Activated CD4-positive, alpha-beta T cell treated with anti-CD3 and anti-CD28 coated beads for 36 hours (primary cell): Measurements from ENCODE around the gene MTHFD2. TPM values are rescaled to one million over a fixed set of nuclear protein-coding genes. Genes with fewer than 3 reads are reported as not detected.

ENCODE experiments used
- ATAC-seq: fragments of 200-7000 bp; cut with Tn5 transposase; one replicate; pipeline ENCODE4 v1.10.0; 2021; ENCODE audit warnings: mild to moderate bottlenecking, moderate library complexity
- CTCF ChIA-PET: fragments of 350-600 bp; sonication (Branson Sonifier 250); formaldehyde crosslinking; loops from one replicate; lab custom pipeline; 2021; ENCODE audit warnings: antibody characterized with exemption; lab: Charles Lee
- POLR2A ChIA-PET: fragments of 350-600 bp; sonication (Branson Sonifier 250); formaldehyde crosslinking; loops from one replicate; lab custom pipeline; 2021; ENCODE audit warnings: antibody characterized with exemption, inconsistent platforms; lab: Charles Lee
- DNase-seq: peaks from one replicate; pipeline ENCODE4 v3.0.0-alpha.2; 2020
- H3K27ac Mint-ChIP-seq: one replicate; pipeline ENCODE4 v1.8.0; 2021; ENCODE audit warnings: mixed read lengths
- H3K27me3 Mint-ChIP-seq: one replicate; pipeline ENCODE4 v1.8.0; 2021; ENCODE audit warnings: mixed read lengths
- H3K36me3 Mint-ChIP-seq: one replicate; pipeline ENCODE4 v1.8.0; 2021; ENCODE audit warnings: low read depth, mixed read lengths
- H3K4me1 Mint-ChIP-seq: one replicate; pipeline ENCODE4 v1.8.0; 2021; ENCODE audit warnings: mixed read lengths
- H3K4me3 Mint-ChIP-seq: one replicate; pipeline ENCODE4 v1.8.0; 2021; ENCODE audit warnings: mild to moderate bottlenecking, moderate library complexity, mixed read lengths
- H3K9me3 Mint-ChIP-seq: one replicate; pipeline ENCODE4 v1.8.0; 2021; ENCODE audit warnings: low read depth, mixed read lengths
- intact Hi-C, 2 experiments: fragments of 100-400 bp; cut with DNase I in 1 of 2; cut with micrococcal nuclease in 1 of 2; formaldehyde crosslinking; loops; one replicate each; pipeline versions ENCODE4 v1.14.2 to v1.15.1; 2022 to 2024; cut with DNase I, micrococcal nuclease
- total RNA-seq, 2 experiments: library from RNA; stranded (reverse); gene quantifications; one replicate each; pipeline ENCODE4 v1.2.3, GENCODE V29; 2021

The MTHFD2 gene
- total RNA-seq, result 100 to 1,000 TPM; 411 to 453 TPM

GRCh38 chr2:74198461-74199274 lies at the start of gene MTHFD2:
Gene MTHFD2, plus strand, starts transcription at chr2:74198615. Its CDS starts 27 bp downstream, at chr2:74198642.
- H3K36me3 Mint-ChIP-seq, result peaks cover 46% of the 10 kb centered on the region
- H3K27ac Mint-ChIP-seq, result peak within 1 kb of the TSS; percentile 100
- peaks cover 40% of the 10 kb centered on the region for H3K4me1 Mint-ChIP-seq
- DNase-seq, result peak; percentile 96
- intact Hi-C loops, result loop anchor here (1.0 to 5.0 kb wide), 12 partner anchors 20 to 965 kb away; partner anchors contain the start of genes DGUOK (in 2 of the 2), MOB1A (in 2 of the 2), PRADC1 (in 1 of the 2) and TET3 (in 1 of the 2)
- ChIA-PET POLR2A (interaction anchor here (0.7 to 2.6 kb wide), 6 partner anchors 9 to 52 kb away, joined by 3 to 32 read pairs (median 5); partner anchors contain the start of gene MOB1A), CTCF (interaction anchor here (0.6 to 3.6 kb wide), 11 partner anchors 12 to 370 kb away, joined by 3 to 19 read pairs (median 3); partner anchors contain the start of genes BOLA3, MOB1A, STAMBP and WBP1)
- peak; percentile 90 for ATAC-seq
- peak within 1 kb of the TSS; percentile 100 for H3K4me3 Mint-ChIP-seq
- H3K27me3 Mint-ChIP-seq, result no peaks in the 10 kb centered on the region
- no peaks in the 10 kb centered on the region for H3K9me3 Mint-ChIP-seq

DNA sequence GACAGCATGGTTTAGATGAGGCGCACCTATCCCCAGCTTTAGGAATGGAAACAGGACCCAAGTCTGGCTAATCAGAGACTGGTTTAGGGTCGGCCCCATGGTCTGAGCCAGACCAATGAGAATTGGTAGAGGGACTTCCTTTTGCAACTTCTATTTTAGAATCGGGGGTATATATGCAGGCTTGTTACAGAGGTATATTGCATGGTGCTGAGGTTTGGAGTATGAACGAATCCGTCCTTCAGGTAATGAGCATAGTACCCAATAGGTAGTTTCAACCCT lies 49.2 kb upstream of the MTHFD2 start:
- Mint-ChIP-seq H3K36me3 (peaks cover 7% of the 10 kb centered on the region), H3K27ac (no peak overlapping the region), H3K27me3 (no peaks in the 10 kb centered on the region), H3K9me3 (no peaks in the 10 kb centered on the region), H3K4me3 (no peak overlapping the region), H3K4me1 (peaks cover 5% of the 10 kb centered on the region)
- DNase-seq, result no peak
- POLR2A ChIA-PET, result no interaction called here
- ATAC-seq, result no peak
- intact Hi-C loops, result loop anchor here in 1 of 2 experiments (2.0 to 10.0 kb wide), 5 partner anchors 50 to 394 kb away; partner anchors contain the start of genes DGUOK, MTHFD2 and STAMBP
- CTCF ChIA-PET, result interaction anchor here (0.6 to 11.2 kb wide), 9 partner anchors 11 to 370 kb away, joined by 3 to 155 read pairs (median 3); partner anchors contain the start of genes DUSP11, MOB1A and STAMBP

DNA sequence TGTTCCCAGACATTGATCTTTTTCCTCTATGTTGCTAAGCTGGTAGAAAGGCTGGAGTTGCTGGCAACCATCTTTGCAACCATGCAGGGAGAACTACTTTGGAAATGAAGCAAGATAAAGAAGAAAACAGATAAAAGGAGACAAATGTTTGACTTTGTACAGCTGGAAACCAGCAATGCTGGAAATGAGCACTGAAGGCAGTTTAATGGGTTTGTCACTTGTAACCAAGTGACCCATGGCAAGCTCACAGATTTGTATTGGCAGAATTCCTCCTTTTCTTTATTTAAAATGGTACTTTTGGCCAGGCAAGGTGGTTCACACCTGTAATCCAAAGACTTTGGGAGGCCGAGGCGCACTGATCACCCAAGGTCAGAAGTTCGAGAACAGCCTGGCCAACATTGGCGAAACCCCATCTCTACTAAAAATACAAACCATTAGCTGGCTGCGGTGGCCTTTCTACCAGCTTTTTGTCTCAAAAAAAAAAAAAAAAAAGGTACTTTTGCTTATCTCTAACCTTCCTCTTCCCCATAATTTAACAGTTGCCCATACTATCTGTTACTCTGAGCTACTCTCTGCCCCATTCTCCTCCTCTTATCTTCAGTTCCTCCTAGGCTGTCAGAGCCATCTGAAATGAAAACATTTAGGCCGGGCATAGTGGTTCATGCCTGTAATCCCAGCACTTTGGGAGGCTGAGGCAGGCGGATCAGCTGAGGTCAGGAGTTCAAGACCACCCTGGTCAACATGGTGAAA lies 48.7 kb upstream of the MTHFD2 start:
- POLR2A ChIA-PET, result interaction anchor here (0.7 kb wide), 1 partner anchor 10 kb away, joined by 3 read pairs; no protein-coding TSS in a partner anchor
- H3K4me3 Mint-ChIP-seq, result no peak overlapping the region

DNA sequence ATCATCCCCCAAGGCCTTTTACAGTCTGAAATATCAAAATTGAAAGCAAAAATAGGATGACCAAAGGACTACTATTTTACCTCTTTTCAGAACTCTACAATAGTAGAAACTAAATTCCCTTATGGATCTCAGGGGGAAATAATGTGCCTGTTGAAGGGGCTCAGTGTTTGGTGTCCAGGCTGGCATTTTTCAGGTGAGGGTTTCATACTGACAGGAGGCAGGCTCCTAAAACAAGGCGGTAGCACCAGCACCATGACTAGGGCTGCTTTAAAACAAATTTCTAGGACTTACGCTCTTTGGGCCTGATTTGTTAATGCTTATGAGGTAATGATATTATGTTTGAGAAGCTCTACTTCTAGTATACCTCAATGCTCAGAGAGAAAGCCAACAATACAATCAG lies 45.5 kb upstream of the MTHFD2 start:
- no peak for DNase-seq
- no peaks in the 10 kb centered on the region for H3K9me3 Mint-ChIP-seq
- peak overlapping the region; percentile 1 for H3K27ac Mint-ChIP-seq
- no peaks in the 10 kb centered on the region for H3K27me3 Mint-ChIP-seq
- H3K4me1 Mint-ChIP-seq, result no peaks in the 10 kb centered on the region
- no peak for ATAC-seq
- intact Hi-C loops, result no loop called here
- CTCF ChIA-PET, result interaction anchor here (0.6 to 11.2 kb wide), 5 partner anchors 19 to 328 kb away, joined by 3 to 155 read pairs (median 4); partner anchors contain the start of genes MOB1A and STAMBP
- H3K4me3 Mint-ChIP-seq, result no peak overlapping the region
- POLR2A ChIA-PET, result interaction anchor here (1.0 kb wide), 1 partner anchor 63 kb away, joined by 3 read pairs; no protein-coding TSS in a partner anchor
- peaks cover 19% of the 10 kb centered on the region for H3K36me3 Mint-ChIP-seq

More for the DNA sequence above, 48.7 kb upstream of the MTHFD2 start:
- Mint-ChIP-seq H3K27ac (peak overlapping the region; percentile 47), H3K27me3 (no peaks in the 10 kb centered on the region), H3K4me1 (peaks cover 5% of the 10 kb centered on the region), H3K36me3 (peaks cover 6% of the 10 kb centered on the region), H3K9me3 (no peaks in the 10 kb centered on the region)
- intact Hi-C loops, result loop anchor here in 1 of 2 experiments (2.0 to 10.0 kb wide), 5 partner anchors 49 to 395 kb away; partner anchors contain the start of genes DGUOK, MTHFD2 and STAMBP
- DNase-seq (no peak), ATAC-seq (no peak)
- CTCF ChIA-PET, result interaction anchor here (0.6 to 11.2 kb wide), 9 partner anchors 12 to 325 kb away, joined by 3 to 155 read pairs (median 4); partner anchors contain the start of gene STAMBP

DNA sequence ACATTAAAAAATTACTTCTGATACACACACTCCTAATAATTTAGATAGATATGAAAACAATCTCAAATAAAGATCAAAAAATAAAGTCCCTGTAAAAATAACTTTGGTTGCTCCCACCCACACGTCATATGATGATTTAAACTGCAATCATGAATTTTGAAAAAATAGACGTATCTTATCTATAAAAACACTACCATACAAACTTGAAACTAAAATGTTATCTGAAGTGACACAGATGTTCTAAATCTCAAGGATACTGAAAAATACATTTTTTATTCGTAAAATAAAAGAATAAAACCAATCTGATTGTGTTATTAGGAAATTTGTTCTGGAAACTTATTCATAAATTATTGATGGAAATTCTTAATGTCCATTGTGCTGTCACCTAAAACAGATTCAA lies 42.6 kb upstream of the MTHFD2 start:
- ChIA-PET POLR2A (no interaction called here), CTCF (interaction anchor here (0.5 to 11.2 kb wide), 4 partner anchors 13 to 331 kb away, joined by 3 to 155 read pairs (median 4); partner anchors contain the start of gene STAMBP)
- Mint-ChIP-seq H3K4me1 (no peaks in the 10 kb centered on the region), H3K9me3 (no peaks in the 10 kb centered on the region), H3K27me3 (no peaks in the 10 kb centered on the region), H3K36me3 (peaks cover 34% of the 10 kb centered on the region), H3K27ac (no peak overlapping the region), H3K4me3 (no peak overlapping the region)
- ATAC-seq (no peak), DNase-seq (no peak)
- intact Hi-C loops, result loop anchor here in 1 of 2 experiments (2.0 kb wide), 1 partner anchor 15 kb away; no protein-coding TSS in a partner anchor

DNA sequence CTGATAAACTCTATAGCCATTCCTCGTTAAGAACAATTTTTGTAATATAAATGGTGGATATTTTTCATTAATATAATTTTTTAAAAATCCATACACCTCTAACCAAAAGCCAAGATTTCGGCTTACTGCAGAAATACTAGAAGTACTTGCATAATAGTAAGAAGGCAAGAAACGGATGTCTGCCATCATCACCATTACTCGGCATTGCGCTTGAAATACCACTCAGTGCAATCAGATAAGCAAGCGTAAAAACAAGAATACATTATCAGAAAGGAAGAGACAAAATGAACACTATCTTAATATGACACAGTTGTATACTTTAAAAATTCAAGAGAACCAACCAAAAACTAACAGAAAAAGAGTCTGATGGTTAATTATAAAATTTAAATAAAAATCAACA lies 35.5 kb upstream of the MTHFD2 start:
- intact Hi-C loops, result no loop called here
- Mint-ChIP-seq H3K9me3 (no peaks in the 10 kb centered on the region), H3K4me3 (no peak overlapping the region), H3K4me1 (peaks cover 4% of the 10 kb centered on the region), H3K27ac (peak overlapping the region; percentile 31), H3K36me3 (peaks cover 56% of the 10 kb centered on the region), H3K27me3 (no peaks in the 10 kb centered on the region)
- POLR2A ChIA-PET, result interaction anchor here (0.9 to 1.1 kb wide), 2 partner anchors 15 to 16 kb away, joined by 4 read pairs; partner anchors contain the start of gene MOB1A
- ATAC-seq, result no peak
- CTCF ChIA-PET, result interaction anchor here (1.2 to 1.6 kb wide), 2 partner anchors 12 to 16 kb away, joined by 4 to 5 read pairs; partner anchors contain the start of gene BOLA3
- no peak for DNase-seq

- Mint-ChIP-seq H3K4me1 (peaks cover 10% of the 10 kb centered on the region), H3K4me3 (no peak overlapping the region), H3K27ac (no peak overlapping the region), H3K27me3 (no peaks in the 10 kb centered on the region), H3K9me3 (no peaks in the 10 kb centered on the region), H3K36me3 (peaks cover 54% of the 10 kb centered on the region)
- intact Hi-C loops, result loop anchor here in 1 of 2 experiments (5.0 kb wide), 1 partner anchor 38 kb away; no protein-coding TSS in a partner anchor
- ATAC-seq (no peak), DNase-seq (no peak)
- ChIA-PET POLR2A (interaction anchor here (0.7 kb wide), 1 partner anchor 7 kb away, joined by 3 read pairs; no protein-coding TSS in a partner anchor), CTCF (no interaction called here)
Measured at GRCh38 chr2:74164761-74165160, 33.7 kb upstream of the MTHFD2 start.

DNA sequence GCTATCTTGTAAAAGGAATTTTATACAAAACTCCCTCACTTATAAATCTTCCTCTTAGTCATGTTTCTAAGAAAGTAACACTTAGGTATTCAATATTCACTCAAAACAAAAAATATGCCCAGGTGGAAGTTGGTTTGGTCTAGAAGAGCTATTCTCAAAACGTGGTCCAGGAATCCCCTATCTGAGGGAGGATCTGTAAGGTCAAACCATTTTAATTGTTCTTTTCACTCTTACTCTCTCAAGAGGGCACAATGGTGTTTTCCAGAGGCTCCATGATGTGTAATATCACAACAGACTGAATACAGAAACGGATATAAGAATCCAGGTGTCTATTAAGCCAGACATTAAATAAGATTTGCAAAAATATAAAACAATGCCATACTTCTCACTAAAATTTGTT lies 29.7 kb upstream of the MTHFD2 start:
- CTCF ChIA-PET, result interaction anchor here (0.5 to 1.8 kb wide), 7 partner anchors 10 to 346 kb away, joined by 3 to 9 read pairs (median 3); partner anchors contain the start of gene MOB1A
- intact Hi-C loops, result loop anchor here in 1 of 2 experiments (5.0 kb wide), 1 partner anchor 34 kb away; no protein-coding TSS in a partner anchor
- Mint-ChIP-seq H3K27ac (peak overlapping the region; percentile 59), H3K4me3 (no peak overlapping the region), H3K27me3 (no peaks in the 10 kb centered on the region), H3K4me1 (peaks cover 21% of the 10 kb centered on the region), H3K9me3 (no peaks in the 10 kb centered on the region), H3K36me3 (peaks cover 52% of the 10 kb centered on the region)
- POLR2A ChIA-PET, result interaction anchor here (0.5 to 1.7 kb wide), 2 partner anchors 10 to 49 kb away, joined by 3 to 6 read pairs; partner anchors contain the start of gene MOB1A
- no peak for DNase-seq
- peak; percentile 74 for ATAC-seq

- POLR2A ChIA-PET, result no interaction called here
- intact Hi-C loops, result loop anchor here (5.0 to 10.0 kb wide), 3 partner anchors 32 to 788 kb away; partner anchors contain the start of genes ALMS1 (in 1 of the 2) and STAMBP (in 1 of the 2)
- no peaks in the 10 kb centered on the region for H3K9me3 Mint-ChIP-seq
Measured at GRCh38 chr2:74174909-74175308, 23.5 kb upstream of the MTHFD2 start.

GRCh38 chr2:74177696-74178095 lies 20.7 kb upstream of the MTHFD2 start:
- Mint-ChIP-seq H3K27me3 (no peaks in the 10 kb centered on the region), H3K36me3 (peaks cover 18% of the 10 kb centered on the region), H3K9me3 (no peaks in the 10 kb centered on the region), H3K27ac (peak overlapping the region; percentile 87), H3K4me3 (peak overlapping the region; percentile 82), H3K4me1 (peaks cover 47% of the 10 kb centered on the region)
- ChIA-PET CTCF (interaction anchor here (0.9 to 3.1 kb wide), 10 partner anchors 11 to 355 kb away, joined by 3 to 19 read pairs (median 8); partner anchors contain the start of genes MTHFD2 and STAMBP), POLR2A (interaction anchor here (0.7 to 2.6 kb wide), 9 partner anchors 9 to 349 kb away, joined by 3 to 32 read pairs (median 5); partner anchors contain the start of genes MTHFD2 and STAMBP)
- ATAC-seq, result no peak
- DNase-seq, result no peak
- intact Hi-C loops, result loop anchor here (1.0 to 10.0 kb wide), 12 partner anchors 21 to 945 kb away; partner anchors contain the start of genes MTHFD2 (in 2 of the 2), STAMBP (in 2 of the 2), ALMS1 (in 1 of the 2) and BOLA3 (in 1 of the 2)

More at GRCh38 chr2:74174909-74175308, 23.5 kb upstream of the MTHFD2 start:
- DNase-seq (no peak), ATAC-seq (no peak)
- H3K4me3 Mint-ChIP-seq, result no peak overlapping the region
- peaks cover 32% of the 10 kb centered on the region for H3K36me3 Mint-ChIP-seq
- H3K27me3 Mint-ChIP-seq, result no peaks in the 10 kb centered on the region
- peaks cover 46% of the 10 kb centered on the region for H3K4me1 Mint-ChIP-seq
- H3K27ac Mint-ChIP-seq, result peak overlapping the region; percentile 51
- CTCF ChIA-PET, result interaction anchor here (0.7 to 1.4 kb wide), 5 partner anchors 8 to 351 kb away, joined by 3 to 4 read pairs (median 3); no protein-coding TSS in a partner anchor
